Measurements from ENCODE around the gene EXOC3L1.
A peak's percentile ranks its signal among the peaks of the same experiment; 100 is the strongest.

EXOC3L1 gene

DNA sequence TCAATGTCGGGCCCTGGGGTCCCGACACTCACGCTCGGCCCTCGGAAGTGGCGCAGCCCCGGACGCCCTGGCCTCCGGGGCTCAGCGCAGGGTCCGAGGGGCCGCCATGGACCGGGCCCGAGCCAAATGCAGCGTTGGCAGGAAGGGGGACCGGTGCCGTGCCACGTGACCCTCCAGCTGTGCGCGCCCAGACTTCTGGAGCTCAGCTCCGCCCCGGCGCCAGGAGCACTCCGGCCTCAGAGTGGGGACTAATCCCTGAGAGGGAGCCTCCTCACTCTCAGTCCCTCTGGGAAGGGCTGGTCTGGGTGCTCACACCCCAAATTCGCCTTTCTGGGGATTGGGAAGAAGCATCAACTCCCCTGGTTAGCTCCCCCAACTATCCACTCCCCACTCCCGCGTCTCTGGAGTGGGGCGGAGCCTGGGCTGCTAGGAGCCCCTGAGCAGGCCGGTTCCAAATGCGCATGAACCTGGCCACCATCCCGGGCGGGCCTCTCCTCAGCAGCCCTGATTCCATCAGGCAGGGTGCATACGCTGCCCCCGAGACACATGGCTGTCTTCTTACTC, 39.0 kb downstream of the EXOC3L1 start, which contains the start of gene B3GNT9:
TSS of gene B3GNT9 (minus strand) at position 166 of the 564 bp plus-strand sequence. CDS start 513 bp downstream, outside the sequence.
- no peaks in the 10 kb centered on the region for H3K27me3 Mint-ChIP-seq (ENCODE audit: low read depth)
- H3K36me3 Mint-ChIP-seq (ENCODE audit: low read depth) = peaks cover 32% of the 10 kb centered on the region
- H3K4me3 Mint-ChIP-seq = peak within 1 kb of the TSS; percentile 70
- H3K9me3 Mint-ChIP-seq = no peaks in the 10 kb centered on the region
- H3K4me1 Mint-ChIP-seq (ENCODE audit: low read depth) = peaks cover 19% of the 10 kb centered on the region
- no peak for DNase-seq (ENCODE audit: low spot score)
- H3K27ac Mint-ChIP-seq = peak within 1 kb of the TSS; percentile 62

DNA sequence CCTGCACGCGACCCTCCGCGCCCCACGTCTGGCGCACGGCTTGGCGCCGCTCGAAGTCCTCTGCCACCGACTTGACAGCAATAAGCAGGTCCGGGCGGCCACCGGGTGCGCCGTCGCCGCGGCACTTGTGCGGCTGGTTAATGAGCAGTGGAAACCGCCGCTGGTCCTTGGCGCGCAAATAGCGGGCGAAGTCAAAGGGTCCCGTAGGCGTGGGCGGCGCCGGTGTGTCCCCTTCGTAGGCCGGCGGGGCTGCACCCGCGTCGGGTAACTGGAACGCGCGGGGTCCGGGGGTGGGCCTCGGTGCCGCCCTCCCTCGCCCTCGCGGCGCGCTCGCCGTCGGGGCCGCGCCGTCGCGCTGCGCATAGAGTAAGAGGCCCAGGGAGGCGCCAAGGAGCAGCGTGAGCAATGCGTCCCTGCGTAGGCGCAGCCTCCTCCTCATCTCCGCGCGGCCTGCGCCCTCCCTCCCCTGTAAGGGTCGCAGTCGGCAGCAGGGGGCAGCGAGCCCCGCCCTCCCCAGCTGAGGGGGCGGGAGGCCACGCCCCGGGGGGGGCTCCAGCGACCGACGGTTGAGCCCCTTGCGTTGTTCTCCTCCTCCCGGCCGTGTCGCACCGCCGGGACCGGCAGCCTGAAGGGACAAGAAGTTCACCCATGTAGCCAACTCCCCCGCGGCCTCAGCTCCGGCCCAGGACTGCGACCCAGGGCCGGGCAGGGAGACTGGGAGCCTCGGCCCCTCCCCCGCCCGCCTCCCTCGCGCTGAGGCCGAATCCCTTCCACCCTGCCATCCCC, 39.7 kb downstream of the EXOC3L1 start:
- H3K27me3 Mint-ChIP-seq (ENCODE audit: low read depth) = no peaks in the 10 kb centered on the region
- peak overlapping the region; percentile 70 for H3K4me3 Mint-ChIP-seq
- no peak overlapping the region for H3K27ac Mint-ChIP-seq
- peak; percentile 51 for DNase-seq (ENCODE audit: low spot score)
- H3K36me3 Mint-ChIP-seq (ENCODE audit: low read depth) = peaks cover 34% of the 10 kb centered on the region
- H3K4me1 Mint-ChIP-seq (ENCODE audit: low read depth) = peaks cover 19% of the 10 kb centered on the region
- no peaks in the 10 kb centered on the region for H3K9me3 Mint-ChIP-seq

- Mint-ChIP-seq H3K4me3 (peak overlapping the region; percentile 44), H3K4me1 (ENCODE audit: low read depth) (peaks cover 19% of the 10 kb centered on the region), H3K9me3 (no peaks in the 10 kb centered on the region), H3K27ac (no peak overlapping the region), H3K36me3 (ENCODE audit: low read depth) (peaks cover 38% of the 10 kb centered on the region), H3K27me3 (ENCODE audit: low read depth) (no peaks in the 10 kb centered on the region)
- no peak for DNase-seq (ENCODE audit: low spot score)
Measured at GRCh38 chr16:67149276-67150046, 40.5 kb downstream of the EXOC3L1 start.

DNA sequence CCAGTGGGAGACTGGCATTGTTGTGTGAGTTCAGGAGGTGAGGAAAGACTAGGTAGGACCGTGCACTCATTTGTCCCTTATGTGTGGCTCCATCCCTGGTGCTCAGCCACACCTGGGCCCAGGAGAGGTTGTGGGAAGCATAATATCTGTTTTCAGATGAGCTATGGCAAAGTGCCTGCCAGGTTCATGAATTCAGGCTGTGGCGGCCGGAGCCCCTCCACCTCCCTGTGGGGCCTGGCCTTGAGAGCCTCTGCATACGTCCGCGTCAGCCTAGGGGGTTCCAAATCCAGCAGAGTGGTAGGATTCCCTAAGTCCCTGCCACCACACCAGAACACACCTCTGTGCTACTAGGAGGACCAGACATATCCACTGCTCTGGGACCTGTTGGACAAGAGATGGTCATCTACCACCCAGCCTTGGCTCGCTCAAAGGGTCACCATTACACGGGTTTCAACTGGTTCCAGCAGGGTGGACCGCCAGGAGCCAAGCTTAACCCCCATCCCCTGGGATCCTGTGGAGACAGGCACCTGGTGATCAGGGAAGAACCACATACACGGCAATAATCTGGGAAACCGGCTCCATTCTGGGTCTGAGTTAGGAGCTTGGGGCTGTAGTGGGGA, 41.2 kb downstream of the EXOC3L1 start:
- H3K4me3 Mint-ChIP-seq = peak overlapping the region; percentile 44
- H3K27me3 Mint-ChIP-seq (ENCODE audit: low read depth) = no peaks in the 10 kb centered on the region
- H3K4me1 Mint-ChIP-seq (ENCODE audit: low read depth) = peaks cover 15% of the 10 kb centered on the region
- no peak overlapping the region for H3K27ac Mint-ChIP-seq
- no peak for DNase-seq (ENCODE audit: low spot score)
- H3K36me3 Mint-ChIP-seq (ENCODE audit: low read depth) = peaks cover 41% of the 10 kb centered on the region
- H3K9me3 Mint-ChIP-seq = no peaks in the 10 kb centered on the region

GRCh38 chr16:67148221-67148620, 41.7 kb downstream of the EXOC3L1 start:
- peaks cover 11% of the 10 kb centered on the region for H3K4me1 Mint-ChIP-seq (ENCODE audit: low read depth)
- H3K36me3 Mint-ChIP-seq (ENCODE audit: low read depth) = peaks cover 42% of the 10 kb centered on the region
- H3K4me3 Mint-ChIP-seq = no peak overlapping the region
- no peak for DNase-seq (ENCODE audit: low spot score)
- H3K27me3 Mint-ChIP-seq (ENCODE audit: low read depth) = no peaks in the 10 kb centered on the region
- H3K9me3 Mint-ChIP-seq = no peaks in the 10 kb centered on the region
- no peak overlapping the region for H3K27ac Mint-ChIP-seq

DNA sequence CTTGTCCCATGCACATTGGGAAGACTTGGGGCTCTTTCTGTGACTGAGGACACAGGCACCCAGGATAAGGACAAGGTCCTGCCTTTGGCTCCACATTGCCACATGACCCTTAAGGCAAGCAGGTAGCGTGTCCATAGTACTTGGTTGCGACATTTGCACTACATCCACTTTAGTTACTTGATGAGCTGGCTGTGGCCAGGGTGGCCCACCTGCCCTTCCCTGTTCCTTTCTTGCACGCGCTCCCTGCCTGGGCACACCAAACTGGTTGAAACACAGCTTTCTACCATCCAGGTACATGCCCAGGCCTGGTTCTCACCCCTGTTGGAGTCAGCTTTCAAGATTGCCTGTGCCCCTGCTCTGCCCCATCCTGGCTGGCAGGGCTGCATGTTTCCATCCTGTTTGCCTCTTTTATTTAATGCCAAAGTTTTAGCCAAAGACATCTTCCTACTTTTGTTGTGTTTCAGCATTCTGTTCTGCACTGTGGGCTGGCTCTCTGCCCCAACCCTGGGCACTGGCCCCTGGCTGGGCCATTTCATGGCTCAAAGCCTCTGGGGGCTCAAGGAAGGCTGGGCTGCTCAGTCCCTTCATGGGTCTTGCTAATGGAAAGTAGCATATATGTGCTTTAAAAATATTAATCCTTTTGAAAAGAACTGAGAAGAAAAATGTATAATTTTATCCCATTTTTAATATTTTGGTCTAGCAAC, 42.3 kb downstream of the EXOC3L1 start:
- H3K9me3 Mint-ChIP-seq = no peaks in the 10 kb centered on the region
- no peak overlapping the region for H3K4me3 Mint-ChIP-seq
- H3K27me3 Mint-ChIP-seq (ENCODE audit: low read depth) = no peaks in the 10 kb centered on the region
- no peak overlapping the region for H3K27ac Mint-ChIP-seq
- H3K36me3 Mint-ChIP-seq (ENCODE audit: low read depth) = peaks cover 39% of the 10 kb centered on the region
- DNase-seq (ENCODE audit: low spot score) = no peak
- peaks cover 5% of the 10 kb centered on the region for H3K4me1 Mint-ChIP-seq (ENCODE audit: low read depth)

GRCh38 chr16:67146523-67147357, 43.2 kb downstream of the EXOC3L1 start:
- no peak for DNase-seq (ENCODE audit: low spot score)
- no peaks in the 10 kb centered on the region for H3K9me3 Mint-ChIP-seq
- no peak overlapping the region for H3K27ac Mint-ChIP-seq
- no peak overlapping the region for H3K4me3 Mint-ChIP-seq
- peaks cover 2% of the 10 kb centered on the region for H3K4me1 Mint-ChIP-seq (ENCODE audit: low read depth)
- H3K27me3 Mint-ChIP-seq (ENCODE audit: low read depth) = no peaks in the 10 kb centered on the region
- H3K36me3 Mint-ChIP-seq (ENCODE audit: low read depth) = peaks cover 43% of the 10 kb centered on the region

DNA sequence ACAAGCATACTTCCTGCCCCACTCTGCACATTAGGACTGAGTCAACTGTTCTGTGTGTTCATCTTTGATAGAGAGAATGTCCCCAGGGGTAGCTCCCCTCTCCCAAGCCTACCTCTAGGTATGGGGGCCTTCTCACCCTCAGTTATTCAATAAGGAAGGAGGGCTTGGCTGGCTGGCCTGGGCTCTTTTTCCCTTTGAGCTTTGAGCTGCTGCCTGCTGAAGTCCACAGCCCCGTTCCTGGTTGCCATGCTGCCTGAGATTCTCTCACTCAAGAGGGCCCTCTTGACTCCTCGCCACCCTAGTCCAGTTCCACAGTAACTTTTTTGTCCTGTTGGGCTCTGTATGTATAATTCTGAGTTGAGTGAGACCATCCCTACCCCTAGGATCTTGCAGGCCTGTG, 44.2 kb downstream of the EXOC3L1 start:
- no peak overlapping the region for H3K4me3 Mint-ChIP-seq

GRCh38 chr16:67144943-67145342, 45.0 kb downstream of the EXOC3L1 start:
- DNase-seq (ENCODE audit: low spot score) = no peak
- H3K9me3 Mint-ChIP-seq = no peaks in the 10 kb centered on the region
- H3K4me3 Mint-ChIP-seq = no peak overlapping the region
- peaks cover 53% of the 10 kb centered on the region for H3K36me3 Mint-ChIP-seq (ENCODE audit: low read depth)
- H3K4me1 Mint-ChIP-seq (ENCODE audit: low read depth) = no peaks in the 10 kb centered on the region
- H3K27me3 Mint-ChIP-seq (ENCODE audit: low read depth) = no peaks in the 10 kb centered on the region
- H3K27ac Mint-ChIP-seq = no peak overlapping the region

More for the DNA sequence above, 44.2 kb downstream of the EXOC3L1 start:
- DNase-seq (ENCODE audit: low spot score) = no peak
- H3K27ac Mint-ChIP-seq = no peak overlapping the region
- no peaks in the 10 kb centered on the region for H3K27me3 Mint-ChIP-seq (ENCODE audit: low read depth)
- no peaks in the 10 kb centered on the region for H3K4me1 Mint-ChIP-seq (ENCODE audit: low read depth)
- no peaks in the 10 kb centered on the region for H3K9me3 Mint-ChIP-seq
- H3K36me3 Mint-ChIP-seq (ENCODE audit: low read depth) = peaks cover 45% of the 10 kb centered on the region

DNA sequence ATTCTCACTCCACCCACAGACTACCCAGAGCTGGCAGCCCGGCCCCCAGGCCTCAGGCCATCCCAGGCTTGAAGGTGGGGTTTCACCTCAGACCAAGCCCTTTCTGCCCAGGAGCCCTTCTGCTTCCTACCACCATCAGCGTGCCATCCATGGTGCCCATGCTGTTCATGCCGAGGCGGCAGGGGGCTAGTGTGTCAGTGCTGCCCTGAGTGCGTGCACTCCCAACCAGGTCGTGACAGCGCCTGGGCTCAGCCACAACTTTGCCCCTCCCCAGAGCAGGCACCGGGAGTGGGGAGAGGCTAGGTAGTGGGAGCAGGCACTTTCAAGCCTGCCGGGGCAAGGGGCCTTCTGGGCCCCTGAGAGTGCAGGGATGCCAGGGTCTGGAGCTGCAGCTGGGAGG, 47.6 kb downstream of the EXOC3L1 start:
- Mint-ChIP-seq H3K9me3 (no peaks in the 10 kb centered on the region), H3K4me3 (no peak overlapping the region), H3K4me1 (ENCODE audit: low read depth) (no peaks in the 10 kb centered on the region), H3K27me3 (ENCODE audit: low read depth) (no peaks in the 10 kb centered on the region), H3K27ac (no peak overlapping the region), H3K36me3 (ENCODE audit: low read depth) (peaks cover 39% of the 10 kb centered on the region)
- DNase-seq (ENCODE audit: low spot score) = no peak

- Mint-ChIP-seq H3K27ac (no peak overlapping the region), H3K4me3 (no peak overlapping the region), H3K4me1 (ENCODE audit: low read depth) (no peaks in the 10 kb centered on the region), H3K27me3 (ENCODE audit: low read depth) (no peaks in the 10 kb centered on the region), H3K9me3 (no peaks in the 10 kb centered on the region), H3K36me3 (ENCODE audit: low read depth) (peaks cover 41% of the 10 kb centered on the region)
- no peak for DNase-seq (ENCODE audit: low spot score)
Measured at GRCh38 chr16:67141391-67141790, 48.5 kb downstream of the EXOC3L1 start.

- Mint-ChIP-seq H3K27me3 (ENCODE audit: low read depth) (no peaks in the 10 kb centered on the region), H3K9me3 (no peaks in the 10 kb centered on the region), H3K4me3 (no peak overlapping the region), H3K4me1 (ENCODE audit: low read depth) (no peaks in the 10 kb centered on the region), H3K36me3 (ENCODE audit: low read depth) (peaks cover 32% of the 10 kb centered on the region), H3K27ac (no peak overlapping the region)
- DNase-seq (ENCODE audit: low spot score) = no peak
Measured at GRCh38 chr16:67137605-67138004, 52.3 kb downstream of the EXOC3L1 start.

Measured in T-helper 2 cell treated with Interferon-gamma antibody and Interleukin-4, amounts not matched to agents 5 μg/mL and 100 μg/mL, for 36 hours (primary cell).